Measurements from ENCODE around the gene STAM2. TPM values are rescaled to one million over a fixed set of nuclear protein-coding genes. Genes with fewer than 3 reads are reported as not detected.

Gene STAM2
- total RNA-seq = 25.8 and 37.1 TPM in 2 replicates

DNA sequence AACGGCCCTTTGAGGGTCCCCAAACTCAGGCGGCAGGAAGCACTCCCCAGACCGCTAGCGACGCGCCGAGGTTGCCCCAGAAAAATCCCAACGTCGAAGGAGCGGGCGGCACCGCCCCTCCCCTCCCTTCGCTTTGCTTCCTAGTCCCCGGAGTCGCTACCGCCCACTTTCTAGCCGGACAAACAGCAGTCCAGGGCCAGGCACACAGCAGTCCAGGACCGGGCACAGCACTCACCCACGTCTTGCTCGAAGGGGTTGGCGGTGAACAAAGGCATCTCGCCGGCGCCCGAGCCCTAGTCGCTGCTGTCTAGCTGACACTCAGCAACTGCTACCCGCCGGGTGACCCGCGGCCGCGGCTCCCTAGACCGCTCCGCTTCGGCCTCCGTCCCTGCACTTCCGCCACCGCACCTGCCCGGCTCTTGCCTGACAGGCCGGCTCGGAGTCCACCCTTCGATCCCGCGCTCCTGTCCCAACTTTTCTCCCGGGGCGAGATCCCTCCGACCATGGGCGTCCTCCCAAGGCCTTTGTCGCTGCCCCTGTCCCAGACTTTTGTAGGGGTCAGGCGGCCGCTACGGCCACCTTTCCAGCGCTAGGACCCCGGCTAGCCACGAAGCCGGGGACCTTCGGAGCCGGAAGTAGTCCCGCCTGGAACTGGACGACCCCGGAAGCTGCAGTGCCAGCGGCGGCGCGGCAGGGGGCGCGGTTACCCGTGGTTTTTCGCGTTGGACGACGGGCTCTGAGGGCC is at the start of gene STAM2:
Gene STAM2 (minus strand): TSS at position 396 of the 745 bp plus-strand sequence. CDS start 121 bp downstream, at position 275.

DNA sequence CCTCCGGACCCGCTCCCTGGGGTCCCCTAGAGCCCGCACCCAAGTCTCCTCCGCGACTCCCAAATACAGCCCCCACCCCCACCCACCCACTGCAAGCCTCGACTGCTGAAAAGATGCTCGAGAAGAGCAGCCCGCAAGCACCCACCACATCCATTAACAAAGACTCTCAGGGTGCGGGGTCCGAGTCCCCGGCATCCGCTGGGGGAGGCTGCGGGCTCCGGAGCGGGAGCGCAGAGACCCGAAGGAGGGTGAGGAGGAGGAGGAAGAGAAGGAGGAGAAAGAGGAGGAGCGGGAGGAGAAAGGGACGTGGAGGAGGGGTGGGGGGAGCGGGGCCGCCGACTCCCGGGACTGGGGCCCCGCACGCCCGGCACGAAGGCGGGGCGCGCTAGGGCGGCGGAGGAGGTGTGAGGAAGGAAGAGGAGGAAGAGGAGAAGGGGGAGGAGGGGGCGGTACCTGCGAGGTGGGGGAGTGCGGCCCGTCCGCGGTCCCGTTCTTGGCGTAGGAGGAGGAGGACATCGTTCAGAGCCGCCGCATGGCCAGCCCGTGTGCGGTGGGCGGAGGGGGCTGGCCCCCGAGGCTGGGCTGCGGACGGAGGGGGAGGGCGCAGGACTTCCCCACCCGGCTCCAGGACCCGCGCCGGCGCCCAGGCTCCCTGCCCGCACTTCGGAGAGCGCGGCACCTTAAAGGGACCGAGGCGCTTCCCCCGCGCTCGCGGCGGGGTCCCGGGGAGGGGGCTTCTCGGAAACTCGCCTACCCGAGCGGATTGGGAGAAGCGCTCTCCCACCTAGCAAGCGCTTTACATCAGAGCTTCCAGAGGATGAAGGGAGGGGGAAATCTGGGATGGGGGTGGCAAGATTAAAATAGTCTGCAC is 76.8 kb downstream of the STAM2 start, which contains the start of gene CACNB4:
Gene CACNB4 (minus strand): TSS at position 549 of the 871 bp plus-strand sequence.

Other genes with a start within 250 kb of the STAM2 start
- 0.95 and 1.3 TPM in 2 replicates for gene CACNB4, start 76.7 kb downstream of the STAM2 start, total RNA-seq
- 18.8 and 31.8 TPM in 2 replicates for gene FMNL2, start 159.4 kb upstream of the STAM2 start, total RNA-seq

Measured in bronchial smooth muscle cell (primary cell).